Measurements from ENCODE around the gene RTL1. TPM values are rescaled to one million over a fixed set of nuclear protein-coding genes. Genes with fewer than 3 reads are reported as not detected.

Gene RTL1
- total and polyA plus RNA-seq, 2 donors (not counting 3 experiments of a cell fraction or from before 2014, with no cell fraction given): not detected

GRCh38 chr14:100914597-100915021 lies 11.1 kb upstream of the RTL1 start:
- DNase-seq (ENCODE audit: low read depth, low spot score) (peak; percentile 79), FAIRE-seq (peak; percentile 37)
- Histone ChIP-seq H3K4me2 (ENCODE audit: insufficient read depth, low read length) (peak overlapping the region; percentile 12), H3K79me2 (ENCODE audit: control insufficient read depth, insufficient read depth, low read length) (no peaks in the 10 kb centered on the region), H3K4me3 (replicated peaks in 1 of 3; ENCODE audit: insufficient read depth in 1 of 3, low read depth in 1 of 3, low read length in 3 of 3) (no peak overlapping the region), H3K9me3 (replicated peaks; ENCODE audit: control insufficient read depth, insufficient read depth, low read length) (no peaks in the 10 kb centered on the region), H3K4me1 (ENCODE audit: control insufficient read depth, extremely low read depth, insufficient read depth, low read length) (peaks cover 7% of the 10 kb centered on the region), H3K27ac (ENCODE audit: insufficient read depth, low read depth, low read length) (no peak overlapping the region), H3K36me3 (ENCODE audit: control insufficient read depth in 2 of 2, extremely low read depth in 1 of 2, insufficient read depth in 2 of 2, low read length in 2 of 2) (peaks cover 4 to 5% of the 10 kb centered on the region in 2 experiments), H4K20me1 (replicated peaks; ENCODE audit: control insufficient read depth, extremely low read depth, insufficient read depth, low read length) (no peaks in the 10 kb centered on the region), H3K27me3 (ENCODE audit: control insufficient read depth in 2 of 2, insufficient read depth in 2 of 2, low read length in 2 of 2) (no peaks in the 10 kb centered on the region), H3K9ac (replicated peaks; ENCODE audit: extremely low read depth, insufficient read depth, low read length) (no peak overlapping the region), H2AFZ (ENCODE audit: low read depth, low read length) (no peak overlapping the region), H3K9me1 (replicated peaks; ENCODE audit: control insufficient read depth, extremely low read depth, insufficient read depth, low read length) (no peaks in the 10 kb centered on the region)
- dilution Hi-C loops (cut with MboI; ENCODE audit: extremely low pct_ligation_motif_present, low sequenced_read_pairs): no loop called here
- CTCF ChIA-PET: interaction anchor here (1.2 kb wide), 1 partner anchor 321 kb away, joined by 4 read pairs; no protein-coding TSS in a partner anchor
- POLR2A ChIA-PET: no interaction called here
- intact Hi-C loops (cut with micrococcal nuclease): no loop called here
- TF ChIP-seq MAX (IDR thresholded peaks at IDR 0.05; ENCODE audit: insufficient read depth, insufficient read length) (no peak), GATA2 (IDR thresholded peaks at IDR 0.05; ENCODE audit: insufficient read depth, insufficient read length, low read depth, low read length) (peak; percentile 66)
- no TSS peak for BruUV-seq (replicated peaks)

GRCh38 chr14:100911665-100912316 lies 8.3 kb upstream of the RTL1 start:
- dilution Hi-C loops (cut with MboI; ENCODE audit: extremely low pct_ligation_motif_present, low sequenced_read_pairs) (no loop called here), intact Hi-C loops (cut with micrococcal nuclease) (no loop called here)
- Histone ChIP-seq H4K20me1 (replicated peaks; ENCODE audit: control insufficient read depth, extremely low read depth, insufficient read depth, low read length) (no peaks in the 10 kb centered on the region), H3K27me3 (ENCODE audit: control insufficient read depth in 2 of 2, insufficient read depth in 2 of 2, low read length in 2 of 2) (no peaks in the 10 kb centered on the region), H3K4me2 (ENCODE audit: insufficient read depth, low read length) (no peak overlapping the region), H3K9ac (replicated peaks; ENCODE audit: extremely low read depth, insufficient read depth, low read length) (no peak overlapping the region), H3K4me1 (ENCODE audit: control insufficient read depth, extremely low read depth, insufficient read depth, low read length) (peaks cover 7% of the 10 kb centered on the region), H3K9me1 (replicated peaks; ENCODE audit: control insufficient read depth, extremely low read depth, insufficient read depth, low read length) (no peaks in the 10 kb centered on the region), H3K36me3 (ENCODE audit: control insufficient read depth in 2 of 2, extremely low read depth in 1 of 2, insufficient read depth in 2 of 2, low read length in 2 of 2) (peaks cover 4 to 19% of the 10 kb centered on the region in 2 experiments), H3K27ac (ENCODE audit: insufficient read depth, low read depth, low read length) (no peak overlapping the region), H3K9me3 (replicated peaks; ENCODE audit: control insufficient read depth, insufficient read depth, low read length) (no peaks in the 10 kb centered on the region), H3K79me2 (ENCODE audit: control insufficient read depth, insufficient read depth, low read length) (no peaks in the 10 kb centered on the region), H3K4me3 (replicated peaks in 1 of 3; ENCODE audit: insufficient read depth in 1 of 3, low read depth in 1 of 3, low read length in 3 of 3) (no peak overlapping the region), H2AFZ (ENCODE audit: low read depth, low read length) (no peak overlapping the region)
- TF ChIP-seq POLR2A (IDR thresholded peaks at IDR 0.05; ENCODE audit: low read depth, low read length) (no peak), JUN (IDR thresholded peaks at IDR 0.05; ENCODE audit: borderline replicate concordance, insufficient read depth, insufficient read length, low read depth) (no peak), GATA2 (IDR thresholded peaks at IDR 0.05; ENCODE audit: insufficient read depth, insufficient read length, low read depth, low read length) (no peak), EZH2 (IDR thresholded peaks at IDR 0.05; ENCODE audit: borderline replicate concordance, low read depth, low read length, severe bottlenecking) (no peak), MYC (IDR thresholded peaks at IDR 0.05; ENCODE audit: low read depth, low read length) (no peak), FOS (IDR thresholded peaks at IDR 0.05; ENCODE audit: borderline replicate concordance, insufficient read depth, low read length) (no peak), MAX (IDR thresholded peaks at IDR 0.05; ENCODE audit: insufficient read depth, insufficient read length) (no peak), POLR2AphosphoS5 (IDR thresholded peaks at IDR 0.05; ENCODE audit: insufficient read depth, low read depth, low read length) (no peak), CTCF (IDR thresholded peaks at IDR 0.05; ENCODE audit: extremely low read depth in 1 of 2, insufficient read depth in 1 of 2, low read depth in 1 of 2, low read length in 2 of 2) (no peak)
- DNase-seq (ENCODE audit: low read depth, low spot score) (no peak), FAIRE-seq (no peak)
- CTCF ChIA-PET: no interaction called here
- POLR2A ChIA-PET: no interaction called here
- no TSS peak for BruUV-seq (replicated peaks)

Measured in endothelial cell of umbilical vein (primary cell).